Measurements from ENCODE around the gene PLCD3. TPM values are rescaled to one million over a fixed set of nuclear protein-coding genes. Genes with fewer than 3 reads are reported as not detected.

Gene PLCD3
- polyA plus RNA-seq, 4 donors = 7.8 to 23.1 (median 11.2) TPM

DNA sequence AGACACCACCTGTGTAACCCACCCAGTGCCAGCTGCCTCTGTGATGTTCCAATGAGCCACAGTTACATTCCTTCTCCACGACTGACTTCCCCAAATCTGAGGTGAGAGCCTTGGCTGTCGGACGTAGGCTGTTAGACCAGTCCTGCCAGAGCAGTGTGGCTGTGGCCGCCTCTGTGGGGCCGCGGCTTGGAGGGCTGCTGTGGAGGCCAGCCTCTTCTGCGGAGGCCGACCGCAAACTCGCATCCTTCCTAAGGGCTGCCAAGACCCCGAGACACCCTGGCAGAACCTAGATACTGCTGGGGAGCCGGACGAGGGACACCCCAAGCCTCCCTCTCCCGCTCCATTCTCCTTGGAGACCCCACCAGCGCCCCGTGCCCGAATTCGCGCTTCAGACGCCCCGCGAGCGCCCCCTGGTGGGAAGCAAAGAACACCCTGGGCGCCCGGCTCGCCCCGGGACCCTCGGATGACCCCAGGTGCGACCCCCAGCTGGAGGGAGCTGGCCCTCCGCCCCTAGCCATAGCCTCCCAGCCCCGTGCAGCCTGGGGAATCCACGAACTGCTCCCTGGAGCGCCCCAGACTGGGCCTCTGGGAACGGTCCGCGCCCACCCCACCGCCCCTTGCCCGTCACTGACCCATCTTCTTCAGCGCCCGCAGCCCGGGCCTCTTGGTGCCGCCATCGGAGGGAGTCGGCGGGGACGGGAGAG is 547 bp downstream of the PLCD3 start:
- Histone ChIP-seq H3K4me3 (ENCODE audit: low read depth in 1 of 3, low read length in 3 of 3) (peak overlapping the region; percentile 77 to 85 (median 84)), H3K36me3 (ENCODE audit: control insufficient read depth in 3 of 3, insufficient read depth in 2 of 3, low read depth in 1 of 3, low read length in 3 of 3) (peaks cover 0 to 7% (median 0%) of the 10 kb centered on the region in 3 donors), H3K9me3 (ENCODE audit: control insufficient read depth in 2 of 2, insufficient read depth in 1 of 2, low read depth in 1 of 2, low read length in 1 of 2) (no peaks in the 10 kb centered on the region), H3K27me3 (ENCODE audit: control insufficient read depth in 3 of 3, insufficient read depth in 3 of 3, low read length in 3 of 3) (no peaks in the 10 kb centered on the region), H3K27ac (ENCODE audit: low read depth in 1 of 3, low read length in 2 of 3) (peak overlapping the region in 2 of 3 donors; percentile 17 to 75), H3K4me1 (ENCODE audit: control insufficient read depth in 3 of 3, insufficient read depth in 2 of 3, low read depth in 1 of 3, low read length in 2 of 3) (peaks cover 0 to 66% (median 10%) of the 10 kb centered on the region in 3 donors)
- WGBS, 3 donors = 8 to 10% (median 9%) methylated on average over 43 to 46 of the region's 46 CpGs
- FAIRE-seq (no peak), DNase-seq (peak in 1 of 2 donors; percentile 71)

DNA sequence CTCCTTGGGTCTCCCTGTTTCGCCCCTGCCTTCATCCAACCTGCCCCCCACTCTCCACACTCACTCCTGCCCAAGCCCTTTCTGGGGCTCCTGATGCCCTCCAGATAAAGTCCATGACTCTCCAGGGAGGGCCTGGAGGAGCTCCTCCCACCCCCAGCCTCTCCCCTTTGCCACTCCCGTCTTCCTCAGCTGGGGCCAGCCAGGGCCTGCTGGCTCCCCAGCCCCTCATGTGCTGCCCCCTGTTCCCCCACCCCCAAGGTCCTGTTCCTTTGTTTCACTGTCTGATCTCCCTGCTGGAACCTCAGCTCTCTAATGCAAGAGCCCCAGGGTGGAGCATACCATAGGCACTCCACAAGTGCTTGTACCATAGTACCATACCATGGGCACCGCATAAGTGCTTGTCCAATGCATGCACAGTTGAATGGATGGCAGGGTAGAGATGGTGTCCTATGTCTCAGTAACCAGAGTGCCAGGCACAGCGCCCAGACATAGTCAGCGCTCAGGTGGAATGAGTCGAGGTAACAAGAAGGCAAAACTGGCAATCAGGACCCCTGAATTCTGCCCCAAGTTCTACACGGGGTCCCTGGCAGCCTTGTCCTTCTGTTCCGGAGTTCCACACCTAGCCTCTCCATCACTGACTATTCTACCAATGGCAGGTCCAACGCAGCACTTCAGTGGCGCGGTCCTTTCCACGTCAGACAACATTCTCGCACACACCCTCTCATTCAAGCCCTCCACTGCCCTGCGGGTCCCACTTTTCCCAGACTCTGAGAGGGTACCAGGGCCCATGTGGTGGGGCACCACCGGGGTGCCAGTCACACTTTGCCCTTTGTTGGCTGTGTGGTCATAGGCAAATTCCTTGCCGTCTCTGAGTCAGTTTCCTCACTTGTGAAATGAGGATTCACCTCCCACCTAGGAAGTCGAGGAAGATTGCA is 1.4 kb downstream of the PLCD3 start:
- H3K4me3 ChIP-seq (ENCODE audit: low read depth in 1 of 3, low read length in 3 of 3) = peak overlapping the region in 2 of 3 donors; percentile 84 to 85
- FAIRE-seq = no peak
- H3K27me3 ChIP-seq (ENCODE audit: control insufficient read depth in 3 of 3, insufficient read depth in 3 of 3, low read length in 3 of 3) = no peaks in the 10 kb centered on the region
- WGBS, 3 donors = 75 to 82% (median 79%) methylated on average over 17 of the region's 17 CpGs
- no peaks in the 10 kb centered on the region for H3K9me3 ChIP-seq (ENCODE audit: control insufficient read depth in 2 of 2, insufficient read depth in 1 of 2, low read depth in 1 of 2, low read length in 1 of 2)
- H3K36me3 ChIP-seq (ENCODE audit: control insufficient read depth in 3 of 3, insufficient read depth in 2 of 3, low read depth in 1 of 3, low read length in 3 of 3) = peaks cover 0 to 3% (median 0%) of the 10 kb centered on the region in 3 donors
- peak overlapping the region in 1 of 3 donors; percentile 93 for H3K27ac ChIP-seq (ENCODE audit: low read depth in 1 of 3, low read length in 2 of 3)
- H3K4me1 ChIP-seq (ENCODE audit: control insufficient read depth in 3 of 3, insufficient read depth in 2 of 3, low read depth in 1 of 3, low read length in 2 of 3) = peaks cover 0 to 60% (median 6%) of the 10 kb centered on the region in 3 donors
- peak in 1 of 2 donors; percentile 56 for DNase-seq

DNA sequence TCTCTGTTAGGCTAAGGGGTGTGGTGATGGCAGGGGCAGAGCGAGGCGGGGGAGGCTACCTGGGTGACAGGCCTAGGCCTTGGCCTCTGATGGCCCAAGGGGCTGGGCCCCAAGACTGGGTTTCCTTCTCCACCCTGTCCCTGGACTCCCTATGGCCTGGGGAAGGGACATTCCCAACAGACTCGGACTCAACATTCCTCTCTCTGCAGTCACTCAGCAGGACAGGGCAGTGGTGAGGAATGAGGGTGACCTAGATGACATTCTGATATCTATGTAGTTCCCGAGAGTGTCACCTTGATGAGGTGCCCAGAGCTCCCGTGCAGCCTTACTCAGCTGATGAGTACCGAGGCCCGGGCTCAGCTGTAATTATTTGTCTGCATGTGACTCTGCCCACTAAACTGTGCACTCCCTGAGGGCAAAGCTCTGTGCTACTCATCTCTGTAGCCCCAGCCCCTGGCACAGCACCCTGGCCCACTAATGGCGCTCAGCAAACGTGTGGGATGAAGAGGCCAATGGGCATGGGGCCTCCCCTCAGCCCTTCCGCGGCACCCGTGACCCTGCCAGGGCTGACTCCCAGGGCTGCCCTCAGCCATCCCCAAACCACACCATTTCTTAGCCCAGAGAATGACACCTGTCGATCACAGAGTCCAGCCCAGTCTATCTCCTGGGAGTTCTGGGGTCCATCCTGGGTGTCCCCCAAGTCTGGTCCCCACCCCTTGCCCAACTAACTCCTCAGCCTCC is 2.2 kb downstream of the PLCD3 start:
- no peak for FAIRE-seq
- peak overlapping the region in 2 of 3 donors; percentile 1 to 93 for H3K27ac ChIP-seq (ENCODE audit: low read depth in 1 of 3, low read length in 2 of 3)
- 50 to 78% (median 66%) methylated on average over 13 of the region's 13 CpGs for WGBS, 3 donors
- no peaks in the 10 kb centered on the region for H3K27me3 ChIP-seq (ENCODE audit: control insufficient read depth in 3 of 3, insufficient read depth in 3 of 3, low read length in 3 of 3)
- H3K4me1 ChIP-seq (ENCODE audit: control insufficient read depth in 3 of 3, insufficient read depth in 2 of 3, low read depth in 1 of 3, low read length in 2 of 3) = peaks cover 0 to 60% (median 6%) of the 10 kb centered on the region in 3 donors
- no peak overlapping the region for H3K4me3 ChIP-seq (ENCODE audit: low read depth in 1 of 3, low read length in 3 of 3)
- H3K36me3 ChIP-seq (ENCODE audit: control insufficient read depth in 3 of 3, insufficient read depth in 2 of 3, low read depth in 1 of 3, low read length in 3 of 3) = peaks cover 0 to 3% (median 0%) of the 10 kb centered on the region in 3 donors
- peak; percentile 26 to 49 for DNase-seq
- no peaks in the 10 kb centered on the region for H3K9me3 ChIP-seq (ENCODE audit: control insufficient read depth in 2 of 2, insufficient read depth in 1 of 2, low read depth in 1 of 2, low read length in 1 of 2)

DNA sequence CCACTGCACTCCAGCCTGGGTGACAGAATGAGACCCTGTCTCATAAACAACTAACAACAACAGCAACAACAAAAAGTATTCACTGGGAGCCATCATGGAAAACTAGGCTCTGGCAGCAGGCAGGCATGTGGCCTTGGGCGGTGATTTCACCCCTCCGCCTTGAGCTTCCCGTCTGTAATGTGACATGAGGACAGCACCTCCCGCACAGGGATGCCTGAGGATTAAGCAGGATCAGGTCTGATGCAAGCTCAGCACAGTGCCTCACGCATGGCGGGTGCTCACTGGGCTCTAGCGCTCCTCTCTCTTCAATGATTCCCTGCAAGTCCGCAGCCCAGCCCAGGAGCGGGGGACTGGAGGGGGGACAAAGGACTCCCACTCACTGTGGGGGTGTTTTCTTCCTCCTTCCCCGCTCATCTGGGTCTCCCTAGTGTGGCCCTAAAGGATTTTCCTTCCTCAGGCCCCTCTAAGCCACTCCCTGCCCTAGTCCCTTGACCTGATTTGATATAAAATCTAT is 2.8 kb downstream of the PLCD3 start:
- Histone ChIP-seq H3K4me3 (ENCODE audit: low read depth in 1 of 3, low read length in 3 of 3) (no peak overlapping the region), H3K9me3 (ENCODE audit: control insufficient read depth in 2 of 2, insufficient read depth in 1 of 2, low read depth in 1 of 2, low read length in 1 of 2) (no peaks in the 10 kb centered on the region), H3K4me1 (ENCODE audit: control insufficient read depth in 3 of 3, insufficient read depth in 2 of 3, low read depth in 1 of 3, low read length in 2 of 3) (peaks cover 0 to 63% (median 6%) of the 10 kb centered on the region in 3 donors), H3K27ac (ENCODE audit: low read depth in 1 of 3, low read length in 2 of 3) (peak overlapping the region in 2 of 3 donors; percentile 1 to 93), H3K27me3 (ENCODE audit: control insufficient read depth in 3 of 3, insufficient read depth in 3 of 3, low read length in 3 of 3) (no peaks in the 10 kb centered on the region), H3K36me3 (ENCODE audit: control insufficient read depth in 3 of 3, insufficient read depth in 2 of 3, low read depth in 1 of 3, low read length in 3 of 3) (peaks cover 0 to 4% (median 0%) of the 10 kb centered on the region in 3 donors)
- FAIRE-seq (no peak), DNase-seq (peak in 1 of 2 donors; percentile 70)
- 82 to 86% (median 83%) methylated on average over 10 of the region's 10 CpGs for WGBS, 3 donors

DNA sequence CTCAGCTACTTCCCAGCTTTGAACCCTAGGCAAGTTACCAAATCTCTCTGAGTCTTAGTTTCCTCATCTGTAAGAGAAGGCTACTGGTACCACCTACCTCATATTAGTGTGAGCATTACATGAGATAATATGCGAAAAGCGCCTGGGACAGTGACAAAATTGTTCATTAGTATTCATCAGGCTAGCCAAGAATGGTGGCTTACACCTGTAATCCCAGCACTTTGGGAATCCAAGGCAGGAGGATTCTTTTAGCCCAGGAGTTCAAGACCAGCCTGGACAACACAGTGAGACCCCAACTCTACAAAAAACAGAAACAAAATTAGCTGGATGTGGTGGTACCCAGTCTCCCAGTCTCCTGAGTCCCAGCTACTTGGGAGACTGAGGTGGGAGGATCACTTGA is 3.3 kb downstream of the PLCD3 start:
- Histone ChIP-seq H3K9me3 (ENCODE audit: control insufficient read depth in 2 of 2, insufficient read depth in 1 of 2, low read depth in 1 of 2, low read length in 1 of 2) (no peaks in the 10 kb centered on the region), H3K4me1 (ENCODE audit: control insufficient read depth in 3 of 3, insufficient read depth in 2 of 3, low read depth in 1 of 3, low read length in 2 of 3) (peaks cover 0 to 68% (median 6%) of the 10 kb centered on the region in 3 donors), H3K27ac (ENCODE audit: low read depth in 1 of 3, low read length in 2 of 3) (peak overlapping the region in 1 of 3 donors; percentile 93), H3K36me3 (ENCODE audit: control insufficient read depth in 3 of 3, insufficient read depth in 2 of 3, low read depth in 1 of 3, low read length in 3 of 3) (peaks cover 0 to 6% (median 0%) of the 10 kb centered on the region in 3 donors), H3K4me3 (ENCODE audit: low read depth in 1 of 3, low read length in 3 of 3) (no peak overlapping the region), H3K27me3 (ENCODE audit: control insufficient read depth in 3 of 3, insufficient read depth in 3 of 3, low read length in 3 of 3) (no peaks in the 10 kb centered on the region)
- DNase-seq (no peak), FAIRE-seq (no peak)
- WGBS, 3 donors = 94 to 100% (median 100%) methylated on average over 2 of the region's 2 CpGs

DNA sequence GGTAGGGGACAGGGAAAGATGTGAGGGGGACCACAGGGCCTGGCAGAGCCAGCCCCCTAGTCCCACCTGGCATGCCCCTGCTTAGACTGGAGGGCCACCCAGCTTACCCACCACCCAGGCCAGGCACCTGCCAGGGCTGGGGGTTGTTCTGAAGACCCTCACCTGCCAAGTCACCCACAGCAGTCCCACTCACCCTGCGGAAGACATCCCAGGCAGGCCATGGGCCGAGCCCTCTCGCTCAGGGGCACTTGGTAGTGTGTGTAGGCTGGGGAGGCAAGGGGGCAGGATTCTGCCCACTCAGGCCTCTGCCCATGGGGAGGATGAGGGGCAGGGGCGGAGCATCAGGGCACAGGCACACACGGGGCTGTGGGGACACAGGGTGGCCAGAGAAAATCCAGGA is 4.0 kb downstream of the PLCD3 start:
- Histone ChIP-seq H3K4me1 (ENCODE audit: control insufficient read depth in 3 of 3, insufficient read depth in 2 of 3, low read depth in 1 of 3, low read length in 2 of 3) (peaks cover 0 to 75% (median 13%) of the 10 kb centered on the region in 3 donors), H3K27me3 (ENCODE audit: control insufficient read depth in 3 of 3, insufficient read depth in 3 of 3, low read length in 3 of 3) (no peaks in the 10 kb centered on the region), H3K9me3 (ENCODE audit: control insufficient read depth in 2 of 2, insufficient read depth in 1 of 2, low read depth in 1 of 2, low read length in 1 of 2) (no peaks in the 10 kb centered on the region), H3K36me3 (ENCODE audit: control insufficient read depth in 3 of 3, insufficient read depth in 2 of 3, low read depth in 1 of 3, low read length in 3 of 3) (peaks cover 0 to 6% (median 0%) of the 10 kb centered on the region in 3 donors), H3K27ac (ENCODE audit: low read depth in 1 of 3, low read length in 2 of 3) (peak overlapping the region in 2 of 3 donors; percentile 34 to 93), H3K4me3 (ENCODE audit: low read depth in 1 of 3, low read length in 3 of 3) (no peak overlapping the region)
- DNase-seq (no peak), FAIRE-seq (no peak)
- WGBS, 3 donors = 77 to 81% (median 80%) methylated on average over 5 of the region's 5 CpGs

DNA sequence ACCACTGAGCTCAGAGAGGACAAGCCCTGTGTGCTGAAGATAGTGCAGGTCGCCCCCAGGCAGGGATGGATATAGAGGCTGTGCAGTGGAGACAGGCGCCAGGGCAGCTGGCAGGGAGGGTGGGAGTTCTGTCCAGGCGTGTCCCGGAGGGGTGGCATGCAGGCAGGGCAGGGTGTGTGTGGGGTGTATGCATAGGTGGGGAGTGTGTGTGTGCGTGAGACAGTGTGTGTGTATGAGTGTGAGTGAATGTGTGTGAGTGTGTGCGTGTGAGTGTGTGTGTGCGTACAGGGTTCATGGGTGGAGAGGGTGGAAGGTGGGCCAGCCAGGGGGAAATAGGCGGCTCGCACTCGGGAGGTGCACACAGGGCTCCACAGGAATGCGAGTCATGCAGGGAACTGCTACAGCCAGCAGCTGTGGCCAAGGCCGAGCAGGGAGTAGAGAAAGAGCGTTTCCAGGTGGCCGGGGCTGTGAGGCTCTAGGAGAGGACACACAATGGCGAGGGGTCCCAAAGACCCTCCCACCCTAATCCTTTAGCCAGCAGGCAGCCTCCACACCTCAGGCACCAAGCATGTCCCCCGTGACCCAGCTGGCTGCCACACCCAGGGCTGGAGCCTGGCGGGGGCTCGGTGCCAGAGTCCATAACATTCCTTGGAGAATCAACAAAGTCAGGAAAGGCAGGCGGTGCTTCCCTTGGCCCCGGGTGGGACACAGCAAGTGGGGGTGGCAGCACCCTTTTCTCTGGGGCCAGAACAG is 4.6 kb downstream of the PLCD3 start:
- DNase-seq (peak; percentile 78 to 95), FAIRE-seq (no peak)
- peak overlapping the region in 2 of 3 donors; percentile 36 to 93 for H3K27ac ChIP-seq (ENCODE audit: low read depth in 1 of 3, low read length in 2 of 3)
- H3K27me3 ChIP-seq (ENCODE audit: control insufficient read depth in 3 of 3, insufficient read depth in 3 of 3, low read length in 3 of 3) = no peaks in the 10 kb centered on the region
- peaks cover 0 to 77% (median 13%) of the 10 kb centered on the region in 3 donors for H3K4me1 ChIP-seq (ENCODE audit: control insufficient read depth in 3 of 3, insufficient read depth in 2 of 3, low read depth in 1 of 3, low read length in 2 of 3)
- WGBS, 3 donors = 11 to 47% (median 32%) methylated on average over 20 of the region's 20 CpGs
- H3K4me3 ChIP-seq (ENCODE audit: low read depth in 1 of 3, low read length in 3 of 3) = no peak overlapping the region
- peaks cover 0 to 6% (median 0%) of the 10 kb centered on the region in 3 donors for H3K36me3 ChIP-seq (ENCODE audit: control insufficient read depth in 3 of 3, insufficient read depth in 2 of 3, low read depth in 1 of 3, low read length in 3 of 3)
- H3K9me3 ChIP-seq (ENCODE audit: control insufficient read depth in 2 of 2, insufficient read depth in 1 of 2, low read depth in 1 of 2, low read length in 1 of 2) = no peaks in the 10 kb centered on the region
